H1 (cell line): ENCODE data around the gene PRSS21. TPM values are rescaled to one million over a fixed set of nuclear protein-coding genes. Genes with fewer than 3 reads are reported as not detected.

Source experiments
- CTCF ChIA-PET: fragments of 300-600 bp; sonication (Branson Sonifier 250); formaldehyde crosslinking; loops from one replicate; lab custom pipeline; 2021; ENCODE audit not compliant: partially characterized antibody; lab: Charles Lee
- POLR2A ChIA-PET: fragments of 300-600 bp; sonication (Branson Sonifier 250); formaldehyde crosslinking; loops from one replicate; lab custom pipeline; 2021; ENCODE audit warnings: inconsistent platforms; ENCODE audit not compliant: partially characterized antibody; lab: Charles Lee
- DNase-seq, 2 experiments: peaks; one replicate each; pipeline versions ENCODE4 v3.0.0 to v3.0.0-alpha.2; 2010 to 2022; ENCODE audit warnings: low spot score in 2 of 2, low read depth in 1 of 2, mixed read lengths in 1 of 2
- FAIRE-seq: peaks from 2 replicates; lab custom pipeline; 2011; peaks lifted over from hg19 to GRCh38; lab: Jason Lieb, UNC
- H2AFZ ChIP-seq: 2 replicates; pipeline ENCODE4 v1.8.1; 2012; ENCODE audit warnings: low read length, inconsistent platforms
- H2AK5ac ChIP-seq: 2 replicates; pipeline ENCODE4 v1.6.1; 2013; ENCODE audit warnings: low read depth, low read length
- H2BK120ac ChIP-seq: replicated peaks from 2 replicates; pipeline ENCODE3; 2013; ENCODE audit warnings: low read depth, low read length, inconsistent platforms
- H2BK12ac ChIP-seq: 2 replicates; pipeline ENCODE4 v1.6.1; 2013; ENCODE audit warnings: low read depth, low read length
- H2BK15ac ChIP-seq: 2 replicates; pipeline ENCODE4 v1.6.1; 2013; ENCODE audit warnings: low read length
- H2BK20ac ChIP-seq: 2 replicates; pipeline ENCODE4 v1.6.1; 2013; ENCODE audit warnings: low read length
- H2BK5ac ChIP-seq: 2 replicates; pipeline ENCODE4 v1.6.1; 2013; ENCODE audit warnings: low read depth, low read length
- H3K14ac ChIP-seq: 2 replicates; pipeline ENCODE4 v1.6.1; 2013; ENCODE audit warnings: inconsistent platforms; ENCODE audit not compliant: insufficient read length
- H3K18ac ChIP-seq: 2 replicates; pipeline ENCODE4 v1.6.1; 2013; ENCODE audit warnings: low read length; ENCODE audit errors: extremely low read depth
- H3K23ac ChIP-seq: 2 replicates; pipeline ENCODE4 v1.6.1; 2013; ENCODE audit warnings: inconsistent platforms; ENCODE audit not compliant: insufficient read length
- H3K23me2 ChIP-seq: 2 replicates; pipeline ENCODE4 v1.6.1; 2013; ENCODE audit warnings: low read depth, low read length
- H3K27ac ChIP-seq: 2 replicates; pipeline ENCODE4 v1.6.1; 2011; ENCODE audit warnings: low read depth, low read length, inconsistent platforms
- H3K27me3 ChIP-seq, 4 experiments: replicated peaks in 1 of 4; 1 replicate in 1 of 4; 2 replicates in 3 of 4; pipeline versions ENCODE4 v1.6.1 to v1.8.1; 2011 to 2013; ENCODE audit warnings: low read length in 3 of 4, mild to moderate bottlenecking in 3 of 4, inconsistent platforms in 2 of 4, mixed read lengths in 2 of 4, moderate library complexity in 1 of 4; ENCODE audit not compliant: control insufficient read depth in 3 of 4, insufficient read depth in 3 of 4; ENCODE audit errors: extremely low read depth in 1 of 4
- H3K36me3 ChIP-seq, 4 experiments: 2 replicates each; pipeline versions ENCODE4 v1.6.1 to v1.8.1; 2011 to 2013; ENCODE audit warnings: mild to moderate bottlenecking in 4 of 4, low read length in 3 of 4, moderate library complexity in 2 of 4, control low read depth in 1 of 4, inconsistent platforms in 1 of 4; ENCODE audit not compliant: insufficient read depth in 4 of 4, control insufficient read depth in 2 of 4
- H3K4ac ChIP-seq: replicated peaks from 2 replicates; pipeline ENCODE3; 2013; ENCODE audit warnings: low read length, low read depth, mixed read lengths, inconsistent platforms; ENCODE audit not compliant: insufficient read length
- H3K4me1 ChIP-seq, 4 experiments: replicated peaks in 1 of 4; 1 replicate in 1 of 4; 2 replicates in 3 of 4; pipeline versions ENCODE4 v1.6.1 to v1.8.1; 2011 to 2013; ENCODE audit warnings: low read length in 3 of 4, inconsistent platforms in 2 of 4, mixed read lengths in 1 of 4; ENCODE audit not compliant: insufficient read depth in 4 of 4, control insufficient read depth in 3 of 4
- H3K4me2 ChIP-seq, 2 experiments: 2 replicates each; pipeline versions ENCODE4 v1.6.1 to v1.8.1; 2011 to 2013; ENCODE audit warnings: low read depth in 2 of 2, low read length in 2 of 2, control low read depth in 1 of 2, inconsistent platforms in 1 of 2, mild to moderate bottlenecking in 1 of 2; ENCODE audit not compliant: insufficient read depth in 1 of 2
- H3K4me3 ChIP-seq, 4 experiments: fragments of 200-600, 300-600 bp in 1 of 4; sonication (generic), shearing (Covaris generic), sonication (Bioruptor Twin) in 1 of 4; 2 replicates each; pipeline versions ENCODE4 v1.5.1 to v1.8.1; 2011 to 2016; ENCODE audit warnings: low read length in 4 of 4, low read depth in 3 of 4, control low read depth in 2 of 4, inconsistent platforms in 2 of 4, mild to moderate bottlenecking in 2 of 4, mixed read lengths in 1 of 4, moderate library complexity in 1 of 4; ENCODE audit not compliant: insufficient read depth in 2 of 4; ENCODE audit errors: extremely low read depth in 1 of 4
- H3K56ac ChIP-seq: replicated peaks from 2 replicates; pipeline ENCODE3; 2013; ENCODE audit warnings: low read depth, mild to moderate bottlenecking, mixed read lengths, low read length, inconsistent platforms; ENCODE audit not compliant: insufficient read length
- H3K79me1 ChIP-seq: 2 replicates; pipeline ENCODE4 v1.6.1; 2013; ENCODE audit warnings: low read depth, low read length, control low read depth
- H3K79me2 ChIP-seq, 2 experiments: 2 replicates each; pipeline versions ENCODE4 v1.6.1 to v1.8.1; 2012 to 2013; ENCODE audit warnings: low read length in 2 of 2, mild to moderate bottlenecking in 2 of 2, inconsistent platforms in 1 of 2; ENCODE audit not compliant: insufficient read depth in 2 of 2, control insufficient read depth in 1 of 2
- H3K9ac ChIP-seq, 4 experiments: replicated peaks in 1 of 4; 1 replicate in 1 of 4; 2 replicates in 3 of 4; pipeline versions ENCODE4 v1.6.1 to v1.8.1; 2011 to 2013; ENCODE audit warnings: low read depth in 3 of 4, low read length in 3 of 4, control low read depth in 2 of 4, mild to moderate bottlenecking in 2 of 4, moderate library complexity in 2 of 4, inconsistent platforms in 1 of 4; ENCODE audit errors: extremely low read depth in 1 of 4
- H3K9me3 ChIP-seq, 2 experiments: 2 replicates each; pipeline versions ENCODE4 v1.6.1 to v1.8.1; 2012 to 2013; ENCODE audit warnings: mild to moderate bottlenecking in 2 of 2, moderate library complexity in 2 of 2, control low read depth in 1 of 2, inconsistent platforms in 1 of 2, low read depth in 1 of 2, low read length in 1 of 2, mixed read lengths in 1 of 2; ENCODE audit not compliant: insufficient read depth in 2 of 2
- H4K20me1 ChIP-seq, 2 experiments: replicated peaks in 1 of 2; 2 replicates each; pipeline versions ENCODE3 to v1.8.1; 2011 to 2013; ENCODE audit warnings: inconsistent platforms in 2 of 2, low read length in 2 of 2, mild to moderate bottlenecking in 1 of 2; ENCODE audit not compliant: insufficient read depth in 2 of 2, control insufficient read depth in 1 of 2
- H4K5ac ChIP-seq: 2 replicates; pipeline ENCODE4 v1.6.1; 2013; ENCODE audit warnings: low read length, low read depth, mixed read lengths, inconsistent platforms; ENCODE audit not compliant: insufficient read length
- H4K8ac ChIP-seq: 2 replicates; pipeline ENCODE4 v1.8.0; 2013; ENCODE audit warnings: mild to moderate bottlenecking, moderate library complexity, low read length, inconsistent platforms; ENCODE audit not compliant: insufficient read depth; ENCODE audit errors: extremely low read depth
- H4K91ac ChIP-seq: replicated peaks from 2 replicates; pipeline ENCODE3; 2013; ENCODE audit warnings: low read length, mixed read lengths, inconsistent platforms; ENCODE audit not compliant: insufficient read length
- ATF2 ChIP-seq: IDR thresholded peaks from 2 replicates; pipeline ENCODE4 v1.6.1; 2012; ENCODE audit warnings: low read length, inconsistent platforms
- HDAC2 ChIP-seq, 2 experiments: fragments of 300-600 bp in 1 of 2; sonication (generic) in 1 of 2; IDR thresholded peaks; 2 replicates each; pipeline ENCODE4 v1.6.1; 2011 to 2012; ENCODE audit warnings: low read depth in 2 of 2, low read length in 2 of 2, mild to moderate bottlenecking in 2 of 2, moderate library complexity in 2 of 2, borderline replicate concordance in 1 of 2, inconsistent platforms in 1 of 2
- HDAC6 ChIP-seq: IDR thresholded peaks from one replicate; pipeline ENCODE4 v1.7.1; 2012; ENCODE audit warnings: low read depth, mild to moderate bottlenecking, inconsistent platforms, low read length, moderate library complexity
- MAX ChIP-seq: IDR thresholded peaks from 2 replicates; pipeline ENCODE4 v1.6.1; 2012; ENCODE audit warnings: inconsistent platforms
- POLR2A ChIP-seq, 2 experiments: IDR thresholded peaks; 1 replicate in 1 of 2; 2 replicates in 1 of 2; pipeline ENCODE4 v1.6.1; 2011; ENCODE audit warnings: low read depth in 2 of 2, low read length in 2 of 2, mild to moderate bottlenecking in 2 of 2; ENCODE audit errors: control extremely low read depth in 1 of 2
- SIN3A ChIP-seq, 2 experiments: IDR thresholded peaks in 1 of 2; conservative IDR thresholded peaks in 1 of 2; 2 replicates each; pipeline ENCODE4 v1.6.1; 2011 to 2012; ENCODE audit warnings: low read length in 2 of 2, improper control_type of control experiment in 1 of 2, low read depth in 1 of 2, mild to moderate bottlenecking in 1 of 2
- WGBS, 2 experiments: shearing (Covaris generic) in 1 of 2; methylation state at CpG; one replicate each; pipeline versions ENCODE4 v1.1.6 to v1.1.7; 2013 to 2015; ENCODE audit warnings: low lambda C conversion rate in 2 of 2, mixed read lengths in 2 of 2, inconsistent platforms in 1 of 2, low coverage in 1 of 2, missing lambda C conversion rate in 1 of 2; ENCODE audit not compliant: insufficient replicate concordance in 2 of 2, insufficient coverage in 1 of 2, insufficient read length in 1 of 2; ENCODE audit errors: extremely low coverage in 1 of 2, missing lambda C conversion rate in 1 of 2; 5-methylcytosine and 5-hydroxymethylcytosine counted together
- polyA plus RNA-seq, 7 experiments: library from polyadenylated mRNA; depleted of rRNA in 3 of 7; stranded (reverse) in 5 of 7; unstranded in 2 of 7; fragments of >200 nt in 5 of 7; fragments of 200-250 nt in 2 of 7; gene quantifications; 1 replicate in 5 of 7; 2 replicates in 1 of 7; 4 replicates in 1 of 7; pipeline versions ENCODE4 v1.2.1 to v1.2.3, GENCODE V29; 2011 to 2013; ENCODE audit warnings: missing spikeins in 2 of 7, mixed read lengths in 2 of 7
- total RNA-seq: library from RNA; stranded (reverse); fragmentation: NEBNext Ultra II Directional; extraction: Animal tissue kit (Norgen Biotek cat#: 25700); gene quantifications from 2 replicates; pipeline ENCODE4 v1.2.1, GENCODE V29; 2021

The PRSS21 gene
- total and polyA plus RNA-seq, 2 of the 8 experiments (the other 6 are each of a cell fraction or from before 2014, with no cell fraction given) = 0.76 to 1.0 TPM

- no peaks in the 10 kb centered on the region for H3K27me3 ChIP-seq
- no peak overlapping the region for H2BK120ac ChIP-seq
- H3K4me2 ChIP-seq = no peak overlapping the region
- ChIA-PET POLR2A (interaction anchor here (0.7 to 1.4 kb wide), 3 partner anchors 17 to 64 kb away, joined by 3 to 5 read pairs (median 3); no protein-coding TSS in a partner anchor), CTCF (interaction anchor here (1.1 to 3.9 kb wide), 12 partner anchors 9 to 122 kb away, joined by 3 to 22 read pairs (median 4); partner anchors contain the start of gene PRSS41)
- peaks cover 0 to 3% (median 0%) of the 10 kb centered on the region in 4 experiments; a peak in 1 of 7 replicates for H3K4me1 ChIP-seq
- no peak overlapping the region for H2BK5ac ChIP-seq
- H2AFZ ChIP-seq = no peak overlapping the region
- H4K5ac ChIP-seq = no peak overlapping the region
- no peak overlapping the region for H2BK15ac ChIP-seq
- H3K27ac ChIP-seq = no peak overlapping the region
- no peak overlapping the region for H2BK20ac ChIP-seq
- no peaks in the 10 kb centered on the region for H3K9me3 ChIP-seq
- H3K79me2 ChIP-seq = no peaks in the 10 kb centered on the region
- H3K4me3 ChIP-seq = no peak overlapping the region
- H2AK5ac ChIP-seq = no peak overlapping the region
- H3K18ac ChIP-seq = no peak overlapping the region
- H4K20me1 ChIP-seq = no peaks in the 10 kb centered on the region
- H3K36me3 ChIP-seq = no peaks in the 10 kb centered on the region
- no peak overlapping the region for H3K23ac ChIP-seq
- no peak overlapping the region for H3K14ac ChIP-seq
- H3K9ac ChIP-seq = no peak overlapping the region; a peak in 1 of 7 replicates
- DNase-seq (no peak), FAIRE-seq (no peak)
- H4K91ac ChIP-seq = no peak overlapping the region
- H3K23me2 ChIP-seq = no peaks in the 10 kb centered on the region
- no peak overlapping the region for H4K8ac ChIP-seq
- H3K56ac ChIP-seq = no peak overlapping the region
- H3K4ac ChIP-seq = no peak overlapping the region
- 86% methylated on average over 4 of the region's 4 CpGs; no CpG with 5 or more reads in 1 of the 2 experiments for WGBS, 2 experiments
- TF ChIP-seq HDAC2 (IDR thresholded peaks at IDR 0.05; ENCODE audit: borderline replicate concordance in 1 of 2, low read depth in 2 of 2, low read length in 2 of 2) = no peak
- no peak for TF ChIP-seq MAX
- no peak for TF ChIP-seq HDAC6
- no peak for TF ChIP-seq ATF2
- no peak for TF ChIP-seq SIN3A (conservative IDR thresholded peaks at IDR 0.05 in 1 of 2, IDR thresholded peaks at IDR 0.05 in 1 of 2; ENCODE audit: low read depth in 1 of 2, low read length in 2 of 2)
- TF ChIP-seq POLR2A (IDR thresholded peaks at IDR 0.05; ENCODE audit: control extremely low read depth in 1 of 2, low read depth in 2 of 2, low read length in 2 of 2) = no peak
- no peak overlapping the region for H2BK12ac ChIP-seq
- no peaks in the 10 kb centered on the region for H3K79me1 ChIP-seq
Measured at GRCh38 chr16:2822496-2822895, 5.5 kb downstream of the PRSS21 start.
